Measurements from ENCODE around the gene DCAF12. TPM values are rescaled to one million over a fixed set of nuclear protein-coding genes. Genes with fewer than 3 reads are reported as not detected.

The DCAF12 gene
- total RNA-seq, 4 donors from 2014 or later: 24.1 to 33.5 (median 31.0) TPM

- no peak for TF ChIP-seq CTCF (IDR thresholded peaks at IDR 0.05; ENCODE audit: low read depth)
These were observed 77.5 kb downstream of the DCAF12 start, which contains the start of gene UBAP2 for GRCh38 chr9:34048727-34049629. TSS of gene UBAP2 (minus strand) at chr9:34048887. CDS start at chr9:34017148, 31,739 bp downstream.

- TF ChIP-seq CTCF (IDR thresholded peaks at IDR 0.05; ENCODE audit: low read depth): no peak
These were observed 78.4 kb downstream of the DCAF12 start for GRCh38 chr9:34047864-34048726.

- TF ChIP-seq CTCF (IDR thresholded peaks at IDR 0.05; ENCODE audit: low read depth): no peak
These were observed 79.6 kb downstream of the DCAF12 start for GRCh38 chr9:34046784-34047379.

GRCh38 chr9:34045903-34046302 is 80.6 kb downstream of the DCAF12 start:
- no peak for TF ChIP-seq CTCF (IDR thresholded peaks at IDR 0.05; ENCODE audit: low read depth)

- no peak for TF ChIP-seq CTCF (IDR thresholded peaks at IDR 0.05; ENCODE audit: low read depth)
These were observed 88.9 kb downstream of the DCAF12 start for GRCh38 chr9:34037626-34038025.

GRCh38 chr9:34036625-34037024 is 89.9 kb downstream of the DCAF12 start:
- TF ChIP-seq CTCF (IDR thresholded peaks at IDR 0.05; ENCODE audit: low read depth): no peak

Small RNAs within 50 kb of the gene (small RNA-seq; reads per million reads assigned to genes)
- not detected for gene RN7SKP114

Other genes with a start within 250 kb of the DCAF12 start
- gene UBAP2, start 77.8 kb downstream of the DCAF12 start, total RNA-seq: 10 to 100 TPM; 20.5 to 29.6 (median 22.7) TPM
- 10 to 100 TPM; 31.6 to 52.2 (median 42.3) TPM for gene UBAP1, start 52.3 kb upstream of the DCAF12 start, total RNA-seq
- gene KIF24, start 202.6 kb upstream of the DCAF12 start, total RNA-seq: 1 to 10 TPM in 1 of 4 donors, under 1 TPM in 3; 0.57 to 1.4 (median 0.77) TPM
- gene NUDT2, start 202.9 kb upstream of the DCAF12 start, total RNA-seq: 10 to 100 TPM; 13.0 to 29.2 (median 21.6) TPM